Ishikawa (cell line): ENCODE results near the gene ZNF804A.

Source experiments
- CEBPB ChIP-seq: IDR thresholded peaks from 2 replicates; pipeline ENCODE4 v1.6.1; 2012
- EP300 ChIP-seq: IDR thresholded peaks from 2 replicates; pipeline ENCODE4 v1.6.1; 2012; ENCODE audit warnings: borderline replicate concordance
- RAD21 ChIP-seq: IDR thresholded peaks from 2 replicates; pipeline ENCODE4 v1.6.1; 2012; ENCODE audit warnings: low read depth
- REST ChIP-seq: IDR thresholded peaks from 2 replicates; pipeline ENCODE4 v1.6.1; 2012; ENCODE audit warnings: low read depth, mild to moderate bottlenecking
- TAF1 ChIP-seq: IDR thresholded peaks from 2 replicates; pipeline ENCODE4 v1.6.1; 2012; ENCODE audit warnings: low read depth, mild to moderate bottlenecking
- TCF12 ChIP-seq: IDR thresholded peaks from 2 replicates; pipeline ENCODE4 v1.6.1; 2012; ENCODE audit warnings: low read depth
- TEAD4 ChIP-seq: IDR thresholded peaks from 2 replicates; pipeline ENCODE4 v1.6.1; 2012
- YY1 ChIP-seq: IDR thresholded peaks from 2 replicates; pipeline ENCODE4 v1.6.1; 2012; ENCODE audit warnings: low read depth
- TF ChIP-seq, protein P1 (sequence below): IDR thresholded peaks from 2 replicates; pipeline ENCODE4 v1.6.1; 2012

DNA sequence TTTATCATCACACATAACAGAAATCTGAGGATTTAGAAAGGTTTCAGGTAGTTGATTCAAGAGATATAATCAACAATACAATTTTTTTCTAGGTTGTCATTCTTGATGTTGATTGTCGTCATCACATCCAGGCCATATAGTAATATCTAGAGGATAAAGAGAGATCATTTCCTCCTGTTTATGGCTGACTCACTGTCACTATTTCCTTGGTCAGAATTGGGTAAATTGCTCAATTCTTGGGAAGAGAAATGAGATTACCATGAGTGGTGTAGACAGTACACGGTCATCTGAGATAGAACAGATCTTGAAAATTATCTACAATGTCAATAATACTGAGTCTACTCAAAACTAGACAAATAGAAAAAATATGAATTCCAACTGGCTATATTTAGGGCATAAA, 78.8 kb downstream of the ZNF804A start:
- TF ChIP-seq TEAD4 (no peak), YY1 (no peak), REST (no peak), CEBPB (no peak), TCF12 (no peak), EP300 (no peak), TAF1 (no peak), RAD21 (no peak)
- TF ChIP-seq, protein P1, sequence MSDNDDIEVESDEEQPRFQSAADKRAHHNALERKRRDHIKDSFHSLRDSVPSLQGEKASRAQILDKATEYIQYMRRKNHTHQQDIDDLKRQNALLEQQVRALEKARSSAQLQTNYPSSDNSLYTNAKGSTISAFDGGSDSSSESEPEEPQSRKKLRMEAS: no peak
